Mesothelial cell of epicardium (in vitro differentiated cells): ENCODE results near the gene USP26. TPM values are rescaled to one million over a fixed set of nuclear protein-coding genes. Genes with fewer than 3 reads are reported as not detected.

ENCODE experiments used
- DNase-seq, 2 experiments: peaks; one replicate each; pipeline ENCODE4 v3.0.0; 2021; ENCODE audit warnings: low spot score in 2 of 2; ENCODE audit not compliant: unreplicated experiment in 2 of 2
- H3K27ac Mint-ChIP-seq: 2 replicates; pipeline ENCODE4 v1.8.0; 2021; ENCODE audit warnings: mixed read lengths
- H3K27me3 Mint-ChIP-seq: 2 replicates; pipeline ENCODE4 v1.8.0; 2021; ENCODE audit warnings: low read depth, mixed read lengths
- H3K36me3 Mint-ChIP-seq: 2 replicates; pipeline ENCODE4 v1.8.0; 2021; ENCODE audit warnings: mixed read lengths
- H3K4me1 Mint-ChIP-seq: 2 replicates; pipeline ENCODE4 v1.8.0; 2021; ENCODE audit warnings: mixed read lengths
- H3K4me3 Mint-ChIP-seq: 2 replicates; pipeline ENCODE4 v1.8.0; 2021; ENCODE audit warnings: mild to moderate bottlenecking, moderate library complexity, mixed read lengths
- H3K9me3 Mint-ChIP-seq: 2 replicates; pipeline ENCODE4 v1.8.0; 2021; ENCODE audit warnings: mixed read lengths
- CTCF ChIP-seq: fragments of 200-600 bp; sonication (generic); IDR thresholded peaks from one replicate; pipeline ENCODE4 v1.5.0; 2021; ENCODE audit warnings: antibody characterized with exemption; ENCODE audit not compliant: unreplicated experiment
- total RNA-seq: library from RNA; stranded (reverse); gene quantifications from 3 replicates; pipeline ENCODE4 v1.2.1, GENCODE V29; 2021

The USP26 gene
- total RNA-seq, 1 donor from 2014 or later, result not detected

GRCh38 chrX:133068461-133068860 lies 28.4 kb downstream of the USP26 start:
- H3K4me3 Mint-ChIP-seq, result no peak overlapping the region
- H3K27me3 Mint-ChIP-seq, result no peaks in the 10 kb centered on the region
- no peak for TF ChIP-seq CTCF
- peaks cover 29% of the 10 kb centered on the region for H3K9me3 Mint-ChIP-seq
- no peaks in the 10 kb centered on the region for H3K36me3 Mint-ChIP-seq
- DNase-seq, result no peak
- no peak overlapping the region for H3K27ac Mint-ChIP-seq
- H3K4me1 Mint-ChIP-seq, result peaks cover 22% of the 10 kb centered on the region

- Mint-ChIP-seq H3K4me3 (no peak overlapping the region), H3K9me3 (peaks cover 12% of the 10 kb centered on the region), H3K27me3 (no peaks in the 10 kb centered on the region), H3K27ac (no peak overlapping the region), H3K36me3 (peaks cover 2% of the 10 kb centered on the region), H3K4me1 (peaks cover 38% of the 10 kb centered on the region)
- no peak for DNase-seq
- TF ChIP-seq CTCF, result no peak
These were observed 40.6 kb downstream of the USP26 start for GRCh38 chrX:133056341-133056740.

GRCh38 chrX:133054761-133055405 lies 42.0 kb downstream of the USP26 start:
- DNase-seq, result no peak
- TF ChIP-seq CTCF, result no peak
- H3K36me3 Mint-ChIP-seq, result peaks cover 2% of the 10 kb centered on the region
- peaks cover 12% of the 10 kb centered on the region for H3K9me3 Mint-ChIP-seq
- H3K4me1 Mint-ChIP-seq, result peaks cover 45% of the 10 kb centered on the region
- no peaks in the 10 kb centered on the region for H3K27me3 Mint-ChIP-seq
- no peak overlapping the region for H3K4me3 Mint-ChIP-seq
- peak overlapping the region; percentile 77 for H3K27ac Mint-ChIP-seq

- H3K27me3 Mint-ChIP-seq, result no peaks in the 10 kb centered on the region
- H3K36me3 Mint-ChIP-seq, result peaks cover 1% of the 10 kb centered on the region
- H3K27ac Mint-ChIP-seq, result peak overlapping the region; percentile 69
- peaks cover 11% of the 10 kb centered on the region for H3K9me3 Mint-ChIP-seq
- no peak for TF ChIP-seq CTCF
- H3K4me3 Mint-ChIP-seq, result no peak overlapping the region
- H3K4me1 Mint-ChIP-seq, result peaks cover 53% of the 10 kb centered on the region
- no peak for DNase-seq
These were observed 42.9 kb downstream of the USP26 start for GRCh38 chrX:133053861-133054598.

- H3K27me3 Mint-ChIP-seq, result no peaks in the 10 kb centered on the region
- H3K9me3 Mint-ChIP-seq, result no peaks in the 10 kb centered on the region
- H3K4me3 Mint-ChIP-seq, result no peak overlapping the region
- peak overlapping the region; percentile 39 for H3K27ac Mint-ChIP-seq
- no peak for TF ChIP-seq CTCF
- DNase-seq, result no peak
- peaks cover 37% of the 10 kb centered on the region for H3K4me1 Mint-ChIP-seq
- H3K36me3 Mint-ChIP-seq, result no peaks in the 10 kb centered on the region
These were observed 48.2 kb downstream of the USP26 start for GRCh38 chrX:133048751-133049150.
